Measurements from ENCODE around the gene AIG1. TPM values are rescaled to one million over a fixed set of nuclear protein-coding genes. Genes with fewer than 3 reads are reported as not detected.

The AIG1 gene
- polyA plus RNA-seq, 1 of the 3 experiments (the other 2 are of a cell fraction), result 36.8 TPM

GRCh38 chr6:143363299-143363698 is 302.6 kb downstream of the AIG1 start:
- H3K27ac ChIP-seq (ENCODE audit: low read depth in 2 of 2, low read length in 1 of 2), result no peak overlapping the region
- no peak for TF ChIP-seq ZBTB33 (IDR thresholded peaks at IDR 0.05; ENCODE audit: borderline replicate concordance, low read depth)
- TF ChIP-seq, protein P1, sequence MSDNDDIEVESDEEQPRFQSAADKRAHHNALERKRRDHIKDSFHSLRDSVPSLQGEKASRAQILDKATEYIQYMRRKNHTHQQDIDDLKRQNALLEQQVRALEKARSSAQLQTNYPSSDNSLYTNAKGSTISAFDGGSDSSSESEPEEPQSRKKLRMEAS (IDR thresholded peaks at IDR 0.05; ENCODE audit: low read depth), result no peak
- no peak for TF ChIP-seq SMC3 (IDR thresholded peaks at IDR 0.05; ENCODE audit: low read depth, low read length)
- no peak for TF ChIP-seq MXI1 (IDR thresholded peaks at IDR 0.05; ENCODE audit: low read depth, low read length)
- TF ChIP-seq NFIC (IDR thresholded peaks at IDR 0.05; ENCODE audit: borderline replicate concordance), result no peak
- TF ChIP-seq MEF2A (IDR thresholded peaks at IDR 0.05; ENCODE audit: borderline replicate concordance, low read depth), result no peak
- no peak for TF ChIP-seq TAF1 (IDR thresholded peaks at IDR 0.05; ENCODE audit: borderline replicate concordance, low read depth, low read length)
- TF ChIP-seq, protein P2, sequence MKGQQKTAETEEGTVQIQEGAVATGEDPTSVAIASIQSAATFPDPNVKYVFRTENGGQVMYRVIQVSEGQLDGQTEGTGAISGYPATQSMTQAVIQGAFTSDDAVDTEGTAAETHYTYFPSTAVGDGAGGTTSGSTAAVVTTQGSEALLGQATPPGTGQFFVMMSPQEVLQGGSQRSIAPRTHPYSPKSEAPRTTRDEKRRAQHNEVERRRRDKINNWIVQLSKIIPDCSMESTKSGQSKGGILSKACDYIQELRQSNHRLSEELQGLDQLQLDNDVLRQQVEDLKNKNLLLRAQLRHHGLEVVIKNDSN (IDR thresholded peaks at IDR 0.05; ENCODE audit: borderline replicate concordance, low read depth), result no peak
- TF ChIP-seq GABPA (IDR thresholded peaks at IDR 0.05; ENCODE audit: low read depth), result no peak
- TF ChIP-seq JUND (IDR thresholded peaks at IDR 0.05), result no peak
- no peak for TF ChIP-seq POLR2AphosphoS5 (IDR thresholded peaks at IDR 0.05; ENCODE audit: low read depth, low read length)
- no peak for TF ChIP-seq CTCF (IDR thresholded peaks at IDR 0.05)
- no peak for TF ChIP-seq EZH2phosphoT487 (IDR thresholded peaks at IDR 0.05; ENCODE audit: borderline replicate concordance, low read depth)
- no peak for TF ChIP-seq RFX5 (IDR thresholded peaks at IDR 0.05; ENCODE audit: low read length)
- no peak for TF ChIP-seq REST (IDR thresholded peaks at IDR 0.05; ENCODE audit: low read depth, low read length)
- TF ChIP-seq CHD2 (IDR thresholded peaks at IDR 0.05; ENCODE audit: low read length, partially characterized antibody), result no peak
- TF ChIP-seq FOXJ3 (CRISPR knock-in tag; IDR thresholded peaks at IDR 0.05), result no peak
- TF ChIP-seq GATA2 (CRISPR knock-in tag; IDR thresholded peaks at IDR 0.05), result no peak
- TF ChIP-seq YY1 (IDR thresholded peaks at IDR 0.05; ENCODE audit: low read depth), result no peak
- H3K79me2 ChIP-seq (ENCODE audit: insufficient read depth), result no peaks in the 10 kb centered on the region
- H3K4me3 ChIP-seq (ENCODE audit: low read depth in 2 of 2, low read length in 1 of 2), result no peak overlapping the region
- H3K9ac ChIP-seq, result no peak overlapping the region
- no peak overlapping the region for H2AFZ ChIP-seq (ENCODE audit: low read depth)
- H4K20me1 ChIP-seq (ENCODE audit: insufficient read depth), result no peaks in the 10 kb centered on the region
- 96% methylated on average over 2 of the region's 2 CpGs for WGBS (ENCODE audit: low lambda C conversion rate)
- CTCF ChIA-PET, result no interaction called here
- POLR2A ChIA-PET, result no interaction called here
- H3F3A ChIP-seq (replicated peaks; ENCODE audit: insufficient read depth), result no peaks in the 10 kb centered on the region
- no peaks in the 10 kb centered on the region for H3K4me1 ChIP-seq (ENCODE audit: control insufficient read depth in 1 of 2, insufficient read depth in 2 of 2, low read depth in 1 of 2, low read length in 1 of 2)
- H3K4me2 ChIP-seq, result no peak overlapping the region
- H3K9me3 ChIP-seq, result no peaks in the 10 kb centered on the region
- no peaks in the 10 kb centered on the region for H3K36me3 ChIP-seq (replicated peaks in 1 of 2; ENCODE audit: control insufficient read depth in 1 of 2, insufficient read depth in 2 of 2, low read length in 1 of 2)
- DNase-seq, result no peak
- H3K9me2 ChIP-seq, result no peaks in the 10 kb centered on the region
- H3K27me3 ChIP-seq (ENCODE audit: insufficient read depth), result no peaks in the 10 kb centered on the region
